SJSA1 (cell line): Measurements from ENCODE around the gene MAD1L1. TPM values are rescaled to one million over a fixed set of nuclear protein-coding genes. Genes with fewer than 3 reads are reported as not detected.

ENCODE experiments used
- DNase-seq, 2 experiments: peaks; one replicate each; pipeline ENCODE4 v3.0.0-alpha.2; 2015 to 2020; ENCODE audit warnings: low spot score in 2 of 2, low read depth in 1 of 2
- H3K27ac ChIP-seq: fragments of 250-450 bp; sonication (Bioruptor Pico); 2 replicates; pipeline ENCODE4 v1.5.1; 2020; ENCODE audit warnings: mild to moderate bottlenecking, moderate library complexity
- H3K27me3 ChIP-seq: fragments of 250-450 bp; sonication (Bioruptor Pico); replicated peaks from 2 replicates; pipeline ENCODE4 v1.5.1; 2020; ENCODE audit warnings: mild to moderate bottlenecking, moderate library complexity
- H3K36me3 ChIP-seq: fragments of 250-450 bp; sonication (Bioruptor Pico); 2 replicates; pipeline ENCODE4 v1.5.1; 2020; ENCODE audit warnings: mild to moderate bottlenecking
- H3K4me1 ChIP-seq: fragments of 250-450 bp; sonication (Bioruptor Pico); replicated peaks from 2 replicates; pipeline ENCODE4 v1.6.1; 2021; ENCODE audit warnings: mild to moderate bottlenecking
- H3K4me3 ChIP-seq: fragments of 250-450 bp; sonication (Bioruptor Pico); 2 replicates; pipeline ENCODE4 v1.5.1; 2020; ENCODE audit warnings: mild to moderate bottlenecking
- H3K9me3 ChIP-seq: fragments of 250-450 bp; sonication (Bioruptor Pico); replicated peaks from 2 replicates; pipeline ENCODE4 v1.5.1; 2020; ENCODE audit warnings: mild to moderate bottlenecking
- total RNA-seq: library from RNA; depleted of rRNA; stranded (reverse); fragments of >200 nt; shearing (Covaris generic); gene quantifications from 2 replicates; pipeline ENCODE4 v1.2.3, GENCODE V29; 2014

Gene MAD1L1
- total RNA-seq, 1 experiment from 2014 or later, result 44.0 TPM

DNA sequence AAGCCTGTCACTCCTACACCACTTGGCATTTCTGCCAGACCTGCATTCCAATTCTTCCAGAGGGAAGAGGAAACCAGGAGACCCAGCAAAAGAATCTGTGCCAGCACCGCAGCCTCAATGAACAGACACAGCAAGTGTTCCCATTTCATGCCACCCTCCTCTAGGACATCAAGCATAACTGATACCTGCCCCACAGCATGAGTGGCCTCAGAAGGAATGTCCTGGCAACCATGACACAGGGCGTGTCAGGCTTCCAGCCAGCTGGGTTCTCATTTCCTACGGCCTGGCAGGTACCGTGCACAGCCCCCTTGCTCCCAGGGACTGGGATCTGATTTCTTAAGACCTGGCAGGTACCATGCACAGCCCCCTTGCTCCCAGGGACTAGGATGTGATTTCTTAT, 7.8 kb downstream of the MAD1L1 start:
- Histone ChIP-seq H3K9me3 (no peaks in the 10 kb centered on the region), H3K27me3 (no peaks in the 10 kb centered on the region), H3K36me3 (peaks cover 71% of the 10 kb centered on the region), H3K4me1 (no peaks in the 10 kb centered on the region), H3K4me3 (no peak overlapping the region), H3K27ac (no peak overlapping the region)
- DNase-seq, result no peak

DNA sequence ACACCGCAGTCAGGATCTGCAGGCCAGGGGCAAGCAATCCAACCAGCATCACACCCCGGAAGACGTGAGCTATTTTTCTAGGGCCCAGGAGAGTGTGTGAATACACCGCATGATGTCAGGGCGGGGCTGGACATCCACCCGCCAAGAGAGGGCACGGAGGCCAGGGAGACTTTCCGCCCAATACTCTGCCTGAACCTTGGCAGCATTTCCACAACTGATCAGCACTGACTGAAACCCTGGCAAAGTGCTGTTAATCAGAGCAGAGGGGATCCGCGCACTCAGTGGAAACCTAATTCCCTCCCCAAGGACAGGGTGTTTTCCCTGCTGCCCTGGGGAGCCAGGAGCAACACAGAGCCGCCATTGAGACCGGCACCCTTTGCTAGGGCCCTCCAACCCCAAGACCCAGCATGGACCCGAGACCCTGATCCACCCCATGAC, 8.2 kb downstream of the MAD1L1 start:
- H3K36me3 ChIP-seq, result peaks cover 68% of the 10 kb centered on the region
- no peak for DNase-seq
- H3K4me1 ChIP-seq, result no peaks in the 10 kb centered on the region
- H3K27me3 ChIP-seq, result no peaks in the 10 kb centered on the region
- H3K9me3 ChIP-seq, result no peaks in the 10 kb centered on the region
- no peak overlapping the region for H3K27ac ChIP-seq
- H3K4me3 ChIP-seq, result no peak overlapping the region

DNA sequence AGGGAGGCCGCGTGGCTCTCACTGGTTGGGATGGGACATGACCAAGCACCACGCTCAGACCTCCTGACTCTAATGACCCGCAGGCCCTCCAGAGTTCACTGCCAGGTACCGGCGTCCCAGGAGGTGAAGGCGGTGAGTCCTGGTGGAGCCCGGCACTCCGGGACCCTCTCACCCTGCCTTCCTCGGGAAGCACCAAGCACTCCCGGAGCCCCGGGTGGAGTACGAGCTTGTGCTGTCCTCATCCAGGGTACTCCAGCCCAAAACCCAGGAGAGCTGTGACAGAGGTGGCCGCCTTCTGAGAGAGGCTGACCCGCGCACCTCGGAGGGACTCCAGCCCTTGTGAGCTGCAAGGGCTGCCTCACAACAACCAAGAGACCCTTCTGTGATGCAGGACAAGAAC, 9.4 kb downstream of the MAD1L1 start:
- no peaks in the 10 kb centered on the region for H3K9me3 ChIP-seq
- H3K27me3 ChIP-seq, result no peaks in the 10 kb centered on the region
- H3K4me3 ChIP-seq, result no peak overlapping the region
- no peaks in the 10 kb centered on the region for H3K4me1 ChIP-seq
- no peak overlapping the region for H3K27ac ChIP-seq
- H3K36me3 ChIP-seq, result peaks cover 57% of the 10 kb centered on the region
- DNase-seq, result no peak

DNA sequence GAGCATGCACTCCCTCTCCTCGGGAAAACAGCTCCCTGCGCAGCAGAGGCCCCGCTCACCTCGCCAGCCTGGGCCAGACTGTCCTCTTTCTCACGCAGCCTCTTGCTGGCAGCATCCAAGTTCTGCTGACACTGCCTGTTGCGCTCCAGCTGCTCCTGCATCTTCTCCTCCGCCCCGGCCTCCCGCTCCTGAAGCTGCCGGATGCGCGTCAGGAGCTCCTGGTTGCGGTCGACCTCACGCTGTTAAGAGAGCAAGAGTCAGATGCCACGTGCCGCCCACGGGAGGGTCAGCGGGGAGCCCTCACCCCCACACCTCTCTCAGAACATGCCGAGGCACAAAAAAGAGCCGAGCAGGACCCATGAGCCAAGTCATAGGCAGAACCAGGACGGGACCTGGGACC, 10.2 kb downstream of the MAD1L1 start:
- peaks cover 60% of the 10 kb centered on the region for H3K36me3 ChIP-seq
- DNase-seq, result no peak

DNA sequence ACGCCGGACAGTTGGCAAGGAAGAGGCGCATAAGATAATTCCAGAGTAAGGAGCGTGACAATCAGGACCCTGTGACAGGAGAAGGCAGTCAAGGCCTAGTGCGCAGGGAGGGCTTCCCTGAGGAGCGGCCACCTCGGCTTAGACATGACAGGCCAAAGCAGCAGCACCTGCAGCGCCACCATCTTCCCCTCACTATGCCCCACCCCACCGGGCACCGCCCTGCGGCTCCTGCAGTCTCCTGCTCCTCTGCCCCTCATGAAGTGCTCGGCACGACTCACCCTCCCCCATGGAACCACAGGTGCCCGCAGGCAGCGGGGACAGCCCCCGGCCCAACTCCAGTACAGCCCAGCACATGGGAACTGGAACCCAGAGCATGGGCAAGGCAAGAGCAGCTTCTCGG, 11.8 kb downstream of the MAD1L1 start:
- no peaks in the 10 kb centered on the region for H3K27me3 ChIP-seq
- no peaks in the 10 kb centered on the region for H3K4me1 ChIP-seq
- no peaks in the 10 kb centered on the region for H3K9me3 ChIP-seq
- peaks cover 59% of the 10 kb centered on the region for H3K36me3 ChIP-seq
- no peak overlapping the region for H3K27ac ChIP-seq
- H3K4me3 ChIP-seq, result no peak overlapping the region
- DNase-seq, result no peak

More for the DNA sequence above, 10.2 kb downstream of the MAD1L1 start:
- Histone ChIP-seq H3K4me3 (no peak overlapping the region), H3K27ac (no peak overlapping the region), H3K27me3 (no peaks in the 10 kb centered on the region), H3K4me1 (no peaks in the 10 kb centered on the region), H3K9me3 (no peaks in the 10 kb centered on the region)

DNA sequence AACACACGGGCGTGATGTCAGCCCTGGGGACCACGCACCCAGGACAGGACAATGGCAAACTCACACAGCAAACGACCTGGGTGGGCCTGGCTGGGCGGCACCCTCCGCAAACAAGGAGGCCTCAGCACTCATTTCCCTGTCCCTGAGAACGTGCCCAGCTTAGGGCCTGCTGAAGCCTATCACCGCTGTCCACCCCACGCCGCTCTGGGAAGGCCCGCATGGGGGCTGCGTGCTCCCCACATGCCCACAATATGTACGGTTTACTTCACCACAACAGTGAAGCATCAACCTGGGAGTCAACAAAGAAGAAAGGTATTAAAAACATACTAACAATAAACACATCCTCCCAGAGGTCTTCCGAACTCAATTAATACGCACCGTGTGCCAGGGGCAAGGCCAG, 12.2 kb downstream of the MAD1L1 start:
- no peak overlapping the region for H3K4me3 ChIP-seq
- H3K36me3 ChIP-seq, result peaks cover 59% of the 10 kb centered on the region
- no peak overlapping the region for H3K27ac ChIP-seq
- DNase-seq, result no peak
- H3K9me3 ChIP-seq, result no peaks in the 10 kb centered on the region
- no peaks in the 10 kb centered on the region for H3K4me1 ChIP-seq
- no peaks in the 10 kb centered on the region for H3K27me3 ChIP-seq

DNA sequence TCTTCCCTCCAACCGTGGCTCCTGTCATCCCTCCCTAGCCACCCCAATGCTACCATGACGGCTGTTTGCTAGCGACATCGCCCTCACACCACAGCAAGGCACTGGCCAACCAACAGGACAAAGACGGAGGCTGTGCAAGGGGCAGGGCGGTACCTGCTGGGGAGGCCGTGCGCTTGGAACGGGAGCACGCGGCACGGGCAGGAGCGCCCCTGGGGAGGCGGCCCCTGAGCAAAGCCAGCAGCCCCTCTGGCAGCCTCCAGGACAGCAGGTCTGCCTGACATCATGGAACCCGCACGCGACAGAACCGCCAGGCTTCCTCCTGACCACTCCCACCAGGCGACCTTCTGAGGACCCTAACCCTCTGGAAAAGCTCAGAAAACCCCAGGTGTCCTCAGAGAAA, 12.7 kb downstream of the MAD1L1 start:
- no peaks in the 10 kb centered on the region for H3K9me3 ChIP-seq
- H3K27me3 ChIP-seq, result no peaks in the 10 kb centered on the region
- H3K4me3 ChIP-seq, result no peak overlapping the region
- H3K4me1 ChIP-seq, result no peaks in the 10 kb centered on the region
- no peak for DNase-seq
- peaks cover 59% of the 10 kb centered on the region for H3K36me3 ChIP-seq
- H3K27ac ChIP-seq, result no peak overlapping the region

DNA sequence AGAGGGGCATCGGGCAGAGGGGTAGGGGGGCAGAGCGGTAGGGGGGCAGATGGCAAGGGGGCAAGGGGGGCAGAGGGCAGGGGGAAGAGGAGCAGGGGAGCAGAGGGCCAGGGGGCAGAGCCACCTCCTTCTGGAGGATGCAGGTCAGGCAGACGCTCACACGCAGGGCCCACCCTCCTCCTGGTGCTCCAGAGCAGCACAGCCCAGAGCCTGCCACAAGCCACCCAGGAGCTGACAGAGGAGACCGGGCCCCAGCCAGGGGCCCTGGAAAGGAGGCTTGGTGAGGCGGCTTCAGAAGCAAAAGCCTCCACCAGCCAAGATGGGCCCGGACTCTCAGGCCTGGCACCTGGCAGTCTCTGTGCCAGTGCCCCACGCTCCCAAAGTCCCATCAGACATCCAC, 13.1 kb downstream of the MAD1L1 start:
- Histone ChIP-seq H3K27ac (no peak overlapping the region), H3K27me3 (no peaks in the 10 kb centered on the region), H3K9me3 (no peaks in the 10 kb centered on the region), H3K36me3 (peaks cover 63% of the 10 kb centered on the region), H3K4me1 (no peaks in the 10 kb centered on the region), H3K4me3 (no peak overlapping the region)
- no peak for DNase-seq

DNA sequence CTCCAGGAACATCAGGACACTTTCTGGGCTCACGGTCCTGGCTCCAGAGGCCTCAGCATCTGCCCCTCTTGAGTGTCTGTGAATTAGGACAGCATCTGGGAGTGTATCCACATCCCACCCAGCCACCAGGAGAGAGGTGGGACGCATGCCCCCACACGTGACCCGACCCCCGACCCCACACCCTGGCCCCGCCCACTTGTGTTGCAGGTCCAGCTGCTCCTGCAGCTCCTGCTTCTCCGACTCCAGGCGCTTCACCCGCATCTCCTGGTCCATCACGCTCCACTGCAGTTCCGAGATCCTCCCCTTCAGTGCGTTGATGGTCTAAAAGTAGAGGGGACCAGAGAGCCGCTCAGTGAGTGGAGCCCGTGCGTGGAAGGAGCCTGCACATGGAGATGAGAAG, 13.6 kb downstream of the MAD1L1 start:
- Histone ChIP-seq H3K27ac (no peak overlapping the region), H3K36me3 (peaks cover 68% of the 10 kb centered on the region)

DNA sequence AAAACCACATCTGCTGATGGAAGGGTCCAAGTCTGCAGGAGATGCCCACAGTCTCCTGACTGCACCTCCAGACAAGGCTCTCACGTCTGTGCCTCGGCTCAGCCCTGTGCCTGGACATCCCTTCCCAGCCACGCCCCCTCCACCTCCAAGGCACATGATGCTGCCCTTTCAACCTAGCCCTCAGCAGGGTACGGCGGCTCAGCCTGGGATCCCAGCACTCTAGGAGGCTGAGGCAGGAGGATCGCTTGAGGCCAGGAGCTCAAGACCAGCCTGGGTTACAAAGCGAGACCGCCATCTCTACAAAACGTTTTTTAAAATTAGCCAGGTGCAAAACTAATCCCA, 14.3 kb downstream of the MAD1L1 start:
- DNase-seq, result no peak
- H3K27me3 ChIP-seq, result no peaks in the 10 kb centered on the region
- peaks cover 74% of the 10 kb centered on the region for H3K36me3 ChIP-seq
- no peaks in the 10 kb centered on the region for H3K4me1 ChIP-seq
- no peaks in the 10 kb centered on the region for H3K9me3 ChIP-seq
- no peak overlapping the region for H3K4me3 ChIP-seq
- no peak overlapping the region for H3K27ac ChIP-seq

More for the DNA sequence above, 13.6 kb downstream of the MAD1L1 start:
- DNase-seq, result no peak
- H3K4me3 ChIP-seq, result no peak overlapping the region
- H3K4me1 ChIP-seq, result no peaks in the 10 kb centered on the region
- no peaks in the 10 kb centered on the region for H3K27me3 ChIP-seq
- no peaks in the 10 kb centered on the region for H3K9me3 ChIP-seq

DNA sequence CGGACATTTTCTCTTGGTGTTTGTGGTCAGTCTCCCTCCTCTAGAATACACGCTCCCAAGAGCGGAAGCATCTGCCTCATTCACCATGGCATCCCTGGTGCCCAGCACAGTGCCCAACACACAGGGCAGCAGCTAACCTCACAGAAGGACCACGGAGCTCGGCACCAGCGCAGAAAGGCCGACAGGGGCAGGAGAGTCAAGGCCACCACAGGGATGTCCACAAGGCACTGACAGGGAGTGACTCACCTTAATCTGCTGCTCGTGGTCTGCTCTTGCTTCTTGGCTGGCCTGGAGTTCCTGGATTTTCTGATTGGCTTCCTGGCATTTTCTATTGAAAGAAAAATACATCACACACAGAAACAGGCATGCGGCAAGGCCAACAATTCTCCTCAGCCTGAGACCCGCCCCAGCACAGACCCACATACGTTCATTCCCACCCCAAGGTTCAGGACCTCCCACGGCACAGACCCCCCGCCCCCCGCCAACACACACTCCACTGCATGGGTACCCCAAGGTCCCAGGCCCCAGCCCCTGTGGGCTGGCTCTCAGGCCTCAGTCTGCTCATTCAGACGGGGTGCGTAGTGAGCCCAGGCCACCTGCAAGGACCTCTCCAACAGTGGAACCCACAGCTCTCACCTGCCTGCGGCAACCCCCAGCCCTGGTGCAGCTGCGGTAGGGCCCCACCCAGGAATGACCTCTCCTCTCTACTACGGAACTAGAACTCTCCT, 14.9 kb downstream of the MAD1L1 start:
- no peaks in the 10 kb centered on the region for H3K4me1 ChIP-seq
- no peaks in the 10 kb centered on the region for H3K9me3 ChIP-seq
- no peak overlapping the region for H3K27ac ChIP-seq
- H3K36me3 ChIP-seq, result peaks cover 73% of the 10 kb centered on the region
- H3K4me3 ChIP-seq, result no peak overlapping the region
- DNase-seq, result no peak
- H3K27me3 ChIP-seq, result no peaks in the 10 kb centered on the region

DNA sequence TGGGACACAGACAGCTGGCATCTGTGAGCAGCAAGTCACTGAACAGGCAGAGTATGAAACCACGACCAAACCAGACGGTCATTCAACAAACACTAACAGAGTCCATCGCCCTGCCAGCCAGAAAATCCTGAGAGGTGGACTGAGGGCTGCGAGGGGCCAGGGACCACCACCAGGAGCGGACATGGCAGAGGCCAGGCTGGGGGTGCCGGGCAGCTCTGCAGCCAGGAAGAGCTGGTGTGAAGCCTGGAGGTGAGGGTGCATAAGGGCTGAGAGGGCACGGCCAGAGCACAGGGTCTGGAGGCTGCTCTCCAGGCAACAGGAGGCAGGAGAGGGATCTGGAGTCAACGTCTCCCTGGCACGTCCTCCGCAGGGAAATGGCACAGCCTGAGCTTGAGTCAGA, 15.5 kb downstream of the MAD1L1 start:
- no peaks in the 10 kb centered on the region for H3K9me3 ChIP-seq
- DNase-seq, result no peak
- no peak overlapping the region for H3K27ac ChIP-seq
- peaks cover 73% of the 10 kb centered on the region for H3K36me3 ChIP-seq
- H3K27me3 ChIP-seq, result no peaks in the 10 kb centered on the region
- no peak overlapping the region for H3K4me3 ChIP-seq
- no peaks in the 10 kb centered on the region for H3K4me1 ChIP-seq

DNA sequence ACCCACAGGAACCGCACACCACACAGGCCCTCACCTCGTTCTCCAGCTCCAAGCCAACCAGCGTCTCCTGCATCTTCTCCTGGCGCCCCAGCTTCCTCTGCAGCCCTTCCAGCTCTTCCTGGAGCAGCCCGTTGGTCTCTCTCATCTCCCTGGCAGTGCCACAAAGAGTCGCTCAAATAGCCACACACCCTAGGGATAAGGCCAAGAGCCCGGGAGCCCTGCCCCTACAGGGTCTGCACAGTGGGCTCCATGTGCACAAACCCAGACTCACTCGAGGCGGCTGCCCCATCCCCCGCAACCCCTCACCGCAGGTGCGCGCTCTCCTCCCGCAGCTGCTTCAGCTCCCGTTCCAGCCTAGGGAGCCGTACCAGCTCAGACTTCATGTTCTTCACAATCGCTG, 16.9 kb downstream of the MAD1L1 start:
- Histone ChIP-seq H3K4me1 (no peaks in the 10 kb centered on the region), H3K27me3 (no peaks in the 10 kb centered on the region), H3K27ac (no peak overlapping the region), H3K36me3 (peaks cover 77% of the 10 kb centered on the region), H3K4me3 (no peak overlapping the region), H3K9me3 (no peaks in the 10 kb centered on the region)
- no peak for DNase-seq

DNA sequence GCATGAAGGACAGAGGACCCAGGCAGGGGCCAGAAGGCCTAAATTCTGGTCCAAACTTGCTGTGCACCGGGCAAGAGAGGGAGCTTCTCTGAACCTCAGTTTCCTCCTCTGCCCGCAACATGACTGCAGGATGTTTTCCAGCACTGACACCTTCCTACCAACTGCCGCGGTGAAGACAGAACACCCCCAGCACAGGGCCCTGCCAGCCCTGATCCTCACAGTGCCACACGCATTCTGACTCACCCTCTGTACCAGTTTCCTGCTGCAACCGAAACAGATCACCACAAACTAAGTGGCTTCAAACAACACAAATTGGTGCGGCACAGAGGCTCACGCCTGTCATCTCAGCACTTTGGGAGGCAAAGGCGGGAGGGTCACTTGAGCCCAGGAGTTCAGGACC, 18.1 kb downstream of the MAD1L1 start:
- Histone ChIP-seq H3K27me3 (no peaks in the 10 kb centered on the region), H3K4me1 (no peaks in the 10 kb centered on the region), H3K36me3 (peaks cover 75% of the 10 kb centered on the region), H3K9me3 (0 out of 2 replicates have a peak, but pooled peaks cover 2% of the 10 kb centered on the region), H3K27ac (no peak overlapping the region), H3K4me3 (no peak overlapping the region)
- DNase-seq, result no peak
